Neural cell (in vitro differentiated cells): Measurements from ENCODE around the gene RAMP2. TPM values are rescaled to one million over a fixed set of nuclear protein-coding genes. Genes with fewer than 3 reads are reported as not detected.

ENCODE experiments used
- H2AFZ ChIP-seq: fragments of 200-600, 300-800 bp; sonication (generic), shearing (Covaris generic); 2 replicates; pipeline ENCODE4 v1.6.0; 2014; ENCODE audit warnings: low read depth, mild to moderate bottlenecking, antibody characterized with exemption, low read length, moderate library complexity
- H3F3A ChIP-seq: fragments of 200-600 bp; shearing (Covaris generic); 2 replicates; pipeline ENCODE4 v1.6.1; 2016; ENCODE audit warnings: mild to moderate bottlenecking, moderate library complexity, mixed read lengths, antibody characterized with exemption, low read length; ENCODE audit not compliant: insufficient read depth, poor library complexity, severe bottlenecking
- H3K27ac ChIP-seq: fragments of 200-600, 300-800 bp; sonication (generic), shearing (Covaris generic); 2 replicates; pipeline ENCODE4 v1.5.1; 2014; ENCODE audit warnings: mild to moderate bottlenecking, low read length, moderate library complexity
- H3K27me3 ChIP-seq: fragments of 300-800, 200-600 bp; sonication (generic), shearing (Covaris generic); 2 replicates; pipeline ENCODE4 v1.6.0; 2014; ENCODE audit warnings: mild to moderate bottlenecking, low read depth, low read length, moderate library complexity; ENCODE audit not compliant: insufficient read depth
- H3K36me3 ChIP-seq: fragments of 300-800, 200-600 bp; sonication (generic), shearing (Covaris generic); 2 replicates; pipeline ENCODE4 v1.5.1; 2014; ENCODE audit warnings: mild to moderate bottlenecking, antibody characterized with exemption, low read length, moderate library complexity; ENCODE audit not compliant: insufficient read depth
- H3K4me2 ChIP-seq: fragments of 300-800, 200-600 bp; sonication (generic), shearing (Covaris generic); 2 replicates; pipeline ENCODE4 v1.6.0; 2014; ENCODE audit warnings: mild to moderate bottlenecking, low read length
- H3K4me3 ChIP-seq: fragments of 300-800, 200-600 bp; sonication (generic), shearing (Covaris generic); 2 replicates; pipeline ENCODE4 v1.5.1; 2014; ENCODE audit warnings: mild to moderate bottlenecking, low read length, moderate library complexity
- H3K79me2 ChIP-seq: fragments of 200-600 bp; shearing (Covaris generic); replicated peaks from 2 replicates; pipeline ENCODE4 v1.6.0; 2014; ENCODE audit warnings: mild to moderate bottlenecking, low read length, moderate library complexity; ENCODE audit not compliant: insufficient read depth
- H3K9ac ChIP-seq: fragments of 300-800, 200-600 bp; sonication (generic), shearing (Covaris generic); 2 replicates; pipeline ENCODE4 v1.6.1; 2016; ENCODE audit warnings: mild to moderate bottlenecking, low read length, mixed read lengths
- H3K9me2 ChIP-seq: fragments of 200-600 bp; shearing (Covaris generic); 2 replicates; pipeline ENCODE4 v1.6.1; 2016; ENCODE audit warnings: mild to moderate bottlenecking, low read length, mixed read lengths; ENCODE audit not compliant: insufficient read depth
- H3K9me3 ChIP-seq: fragments of 200-600, 300-800 bp; sonication (generic), shearing (Covaris generic); 2 replicates; pipeline ENCODE4 v1.6.1; 2016; ENCODE audit warnings: mild to moderate bottlenecking, mixed run types, low read length, moderate library complexity, mixed read lengths
- H4K20me1 ChIP-seq: fragments of 200-600 bp; shearing (Covaris generic); 2 replicates; pipeline ENCODE4 v1.6.1; 2016; ENCODE audit warnings: mild to moderate bottlenecking, mixed run types; ENCODE audit not compliant: insufficient read depth
- CTCF ChIP-seq: fragments of 450-650 bp; IDR thresholded peaks from 2 replicates; pipeline ENCODE4 v1.5.1; 2014; ENCODE audit warnings: antibody characterized with exemption, mild to moderate bottlenecking, moderate library complexity; ENCODE audit not compliant: poor library complexity, severe bottlenecking
- EP300 ChIP-seq: fragments of 450-650 bp; conservative IDR thresholded peaks from 2 replicates; pipeline ENCODE4 v1.6.1; 2014; ENCODE audit warnings: antibody characterized with exemption, mild to moderate bottlenecking, moderate library complexity; ENCODE audit not compliant: poor library complexity, severe bottlenecking
- EZH2 ChIP-seq: fragments of 200-600, 300-800 bp; shearing (Covaris generic), sonication (generic); IDR thresholded peaks from 2 replicates; pipeline ENCODE4 v1.6.1; 2014; ENCODE audit warnings: antibody characterized with exemption, low read length, borderline replicate concordance, mild to moderate bottlenecking; ENCODE audit not compliant: insufficient read depth, poor library complexity, severe bottlenecking
- MXI1 ChIP-seq: fragments of 450-650 bp; conservative IDR thresholded peaks from 2 replicates; pipeline ENCODE4 v1.6.1; 2014; ENCODE audit warnings: antibody characterized with exemption, mild to moderate bottlenecking; ENCODE audit not compliant: poor library complexity, severe bottlenecking
- POLR2AphosphoS5 ChIP-seq: IDR thresholded peaks from 2 replicates; pipeline ENCODE4 v1.6.1; 2012
- RAD21 ChIP-seq: fragments of 450-650 bp; conservative IDR thresholded peaks from 2 replicates; pipeline ENCODE4 v1.6.1; 2014; ENCODE audit warnings: antibody characterized with exemption, mild to moderate bottlenecking, moderate library complexity
- REST ChIP-seq: IDR thresholded peaks from 2 replicates; pipeline ENCODE4 v1.6.1; 2012; ENCODE audit warnings: borderline replicate concordance
- SMC3 ChIP-seq: fragments of 450-650 bp; conservative IDR thresholded peaks from 2 replicates; pipeline ENCODE4 v1.6.1; 2014; ENCODE audit warnings: antibody characterized with exemption, mild to moderate bottlenecking, moderate library complexity; ENCODE audit not compliant: poor library complexity
- TAF1 ChIP-seq: IDR thresholded peaks from 2 replicates; pipeline ENCODE4 v1.6.1; 2012; ENCODE audit warnings: low read depth
- polyA plus RNA-seq: library from polyadenylated mRNA; depleted of rRNA; stranded (reverse); fragments of >200 nt; gene quantifications from 2 replicates; pipeline ENCODE4 v1.2.3, GENCODE V29; 2014

RAMP2 gene
- polyA plus RNA-seq, 1 donor from 2014 or later = 2.1 TPM

GRCh38 chr17:42784811-42785592 is 24.0 kb downstream of the RAMP2 start:
- H3K36me3 ChIP-seq = no peaks in the 10 kb centered on the region
- TF ChIP-seq REST (no peak), CTCF (no peak), EP300 (no peak), SMC3 (no peak), TAF1 (no peak), POLR2AphosphoS5 (no peak), RAD21 (no peak), MXI1 (no peak), EZH2 (no peak)
- H3K27me3 ChIP-seq = peaks cover 34% of the 10 kb centered on the region
- no peaks in the 10 kb centered on the region for H3K9me3 ChIP-seq
- H3F3A ChIP-seq = no peaks in the 10 kb centered on the region
- no peak overlapping the region for H3K4me3 ChIP-seq
- H2AFZ ChIP-seq = no peak overlapping the region
- no peaks in the 10 kb centered on the region for H3K79me2 ChIP-seq
- no peaks in the 10 kb centered on the region for H3K9me2 ChIP-seq
- H3K9ac ChIP-seq = no peak overlapping the region
- no peak overlapping the region for H3K4me2 ChIP-seq
- H4K20me1 ChIP-seq = no peaks in the 10 kb centered on the region
- H3K27ac ChIP-seq = no peak overlapping the region

DNA sequence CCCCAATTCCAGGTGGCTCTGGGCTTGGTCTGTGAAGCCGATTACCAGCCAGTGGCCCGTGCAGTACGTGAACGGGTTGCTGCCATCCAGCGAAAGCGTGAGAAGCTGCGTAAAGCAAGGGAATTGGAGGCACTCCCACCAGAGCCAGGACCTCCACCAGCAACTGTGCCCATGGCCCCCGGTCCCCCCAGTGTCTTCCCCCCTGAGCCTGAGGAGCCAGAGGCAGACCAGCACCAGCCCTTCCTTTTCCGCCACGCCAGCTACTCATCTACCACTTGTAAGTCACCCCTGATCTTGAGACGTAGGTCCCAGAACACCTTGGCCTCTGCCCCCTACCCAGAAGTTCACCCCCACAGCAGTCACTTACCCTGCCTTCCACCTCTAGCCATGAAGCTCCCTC is 26.2 kb downstream of the RAMP2 start:
- H3K9me2 ChIP-seq = no peaks in the 10 kb centered on the region
- peaks cover 13% of the 10 kb centered on the region for H3K27me3 ChIP-seq
- H3F3A ChIP-seq = no peaks in the 10 kb centered on the region
- TF ChIP-seq EZH2 = no peak
- TF ChIP-seq TAF1 = no peak
- no peak for TF ChIP-seq EP300
- no peak for TF ChIP-seq CTCF
- TF ChIP-seq POLR2AphosphoS5 = no peak
- no peak for TF ChIP-seq SMC3
- no peak for TF ChIP-seq REST
- TF ChIP-seq RAD21 = no peak
- no peak for TF ChIP-seq MXI1
- H3K79me2 ChIP-seq = no peaks in the 10 kb centered on the region
- H4K20me1 ChIP-seq = no peaks in the 10 kb centered on the region
- no peaks in the 10 kb centered on the region for H3K9me3 ChIP-seq
- H3K36me3 ChIP-seq = no peaks in the 10 kb centered on the region
- H3K9ac ChIP-seq = no peak overlapping the region
- no peak overlapping the region for H2AFZ ChIP-seq
- no peak overlapping the region for H3K4me3 ChIP-seq
- no peak overlapping the region for H3K27ac ChIP-seq
- no peak overlapping the region for H3K4me2 ChIP-seq
